MM.1S (cell line): Measurements from ENCODE around the gene PLCB1.
"Not testable (repeated sequence)": the region's sequence is repeated elsewhere in the genome, so short reads cannot be mapped to it uniquely, and the experiment has no call there.

ENCODE experiments used
- DNase-seq: peaks from one replicate; pipeline ENCODE4 v3.0.0-alpha.2; 2015
- H2AFZ ChIP-seq: fragments of 300-600 bp; sonication (generic); 2 replicates; pipeline ENCODE4 v1.6.0; 2016; ENCODE audit warnings: antibody characterized with exemption, low read length
- H3F3A ChIP-seq: fragments of 300-600 bp; sonication (generic); 2 replicates; pipeline ENCODE4 v1.6.1; 2016; ENCODE audit warnings: mild to moderate bottlenecking, antibody characterized with exemption, low read length, moderate library complexity, mixed read lengths; ENCODE audit not compliant: insufficient read depth
- H3K27ac ChIP-seq: fragments of 300-600 bp; sonication (generic); 2 replicates; pipeline ENCODE4 v1.5.1; 2016; ENCODE audit warnings: mild to moderate bottlenecking, low read length
- H3K27me3 ChIP-seq: fragments of 300-600 bp; sonication (generic); replicated peaks from 2 replicates; pipeline ENCODE4 v1.6.0; 2016; ENCODE audit warnings: low read length; ENCODE audit not compliant: insufficient read depth
- H3K36me3 ChIP-seq: fragments of 300-600 bp; sonication (generic); replicated peaks from 2 replicates; pipeline ENCODE4 v1.6.1; 2016; ENCODE audit warnings: mild to moderate bottlenecking, low read length, mixed read lengths; ENCODE audit not compliant: insufficient read depth
- H3K4me1 ChIP-seq: fragments of 300-600 bp; sonication (generic); 2 replicates; pipeline ENCODE4 v1.6.1; 2016; ENCODE audit warnings: low read length, mixed read lengths
- H3K4me2 ChIP-seq: fragments of 300-600 bp; sonication (generic); 2 replicates; pipeline ENCODE4 v1.6.0; 2016; ENCODE audit warnings: low read depth, low read length
- H3K4me3 ChIP-seq: fragments of 300-600 bp; sonication (generic); 2 replicates; pipeline ENCODE4 v1.5.1; 2016; ENCODE audit warnings: low read length, mixed read lengths
- H3K79me2 ChIP-seq: fragments of 300-600 bp; sonication (generic); 2 replicates; pipeline ENCODE4 v1.6.1; 2016; ENCODE audit warnings: mixed run types, low read length, mixed read lengths
- H3K9ac ChIP-seq: fragments of 300-600 bp; sonication (generic); 2 replicates; pipeline ENCODE4 v1.6.1; 2016; ENCODE audit warnings: low read length, mixed read lengths
- H3K9me2 ChIP-seq: fragments of 300-600 bp; sonication (generic); replicated peaks from 2 replicates; pipeline ENCODE4 v1.6.1; 2016; ENCODE audit warnings: mild to moderate bottlenecking, low read length, mixed read lengths; ENCODE audit not compliant: insufficient read depth
- H3K9me3 ChIP-seq: fragments of 300-600 bp; sonication (generic); replicated peaks from 2 replicates; pipeline ENCODE4 v1.6.1; 2016; ENCODE audit warnings: mild to moderate bottlenecking, low read length, mixed read lengths; ENCODE audit not compliant: insufficient read depth
- H4K20me1 ChIP-seq: fragments of 300-600 bp; sonication (generic); 2 replicates; pipeline ENCODE4 v1.6.1; 2016; ENCODE audit warnings: mild to moderate bottlenecking, low read length, moderate library complexity, mixed read lengths; ENCODE audit not compliant: insufficient read depth
- CTCF ChIP-seq: fragments of 300-600 bp; sonication (generic); IDR thresholded peaks from 2 replicates; pipeline ENCODE4 v1.5.1; 2016; ENCODE audit warnings: antibody characterized with exemption, low read length, mixed read lengths
- EZH2 ChIP-seq: fragments of 300-600 bp; sonication (generic); optimal IDR thresholded peaks from 2 replicates; pipeline ENCODE3; 2017; ENCODE audit warnings: low read depth, mild to moderate bottlenecking, antibody characterized with exemption, low read length, mixed read lengths
- EZH2phosphoT487 ChIP-seq: fragments of 300-600 bp; sonication (generic); IDR thresholded peaks from 2 replicates; pipeline ENCODE4 v1.6.1; 2018; ENCODE audit warnings: antibody characterized with exemption, low read length

PLCB1 gene

GRCh38 chr20:8373579-8373978 is 241.5 kb downstream of the PLCB1 start:
- Histone ChIP-seq H3K4me3 (no peak overlapping the region), H3K9me3 (no peaks in the 10 kb centered on the region), H3K36me3 (no peaks in the 10 kb centered on the region), H3K9me2 (no peaks in the 10 kb centered on the region), H3K27me3 (no peaks in the 10 kb centered on the region), H3K4me2 (no peak overlapping the region), H4K20me1 (no peaks in the 10 kb centered on the region), H3F3A (no peaks in the 10 kb centered on the region), H3K4me1 (no peaks in the 10 kb centered on the region), H3K27ac (no peak overlapping the region), H3K9ac (no peak overlapping the region), H2AFZ (no peak overlapping the region), H3K79me2 (no peaks in the 10 kb centered on the region)
- TF ChIP-seq EZH2phosphoT487 (no peak), EZH2 (no peak), CTCF (no peak)
- no peak for DNase-seq

- H3K79me2 ChIP-seq = no peaks in the 10 kb centered on the region
- no peaks in the 10 kb centered on the region for H3K9me3 ChIP-seq
- H3K27ac ChIP-seq = no peak overlapping the region
- H3K4me2 ChIP-seq = no peak overlapping the region
- H3K9ac ChIP-seq = no peak overlapping the region
- H3K27me3 ChIP-seq = no peaks in the 10 kb centered on the region
- H2AFZ ChIP-seq = no peak overlapping the region
- H3K9me2 ChIP-seq = no peaks in the 10 kb centered on the region
- H4K20me1 ChIP-seq = no peaks in the 10 kb centered on the region
- no peaks in the 10 kb centered on the region for H3F3A ChIP-seq
- no peak overlapping the region for H3K4me3 ChIP-seq
- no peak for DNase-seq
- no peak for TF ChIP-seq EZH2
- TF ChIP-seq CTCF = no peak
- no peak for TF ChIP-seq EZH2phosphoT487
- H3K4me1 ChIP-seq = no peaks in the 10 kb centered on the region
- H3K36me3 ChIP-seq = no peaks in the 10 kb centered on the region
Observed at GRCh38 chr20:8375898-8376297, 243.8 kb downstream of the PLCB1 start.

- Histone ChIP-seq H3K9me2 (no peaks in the 10 kb centered on the region), H4K20me1 (no peaks in the 10 kb centered on the region), H3K27ac (no peak overlapping the region), H3K27me3 (no peaks in the 10 kb centered on the region), H3K36me3 (no peaks in the 10 kb centered on the region), H2AFZ (no peak overlapping the region), H3K9me3 (no peaks in the 10 kb centered on the region), H3K4me1 (no peaks in the 10 kb centered on the region), H3K4me3 (no peak overlapping the region), H3K4me2 (no peak overlapping the region), H3K79me2 (no peaks in the 10 kb centered on the region), H3K9ac (no peak overlapping the region), H3F3A (no peaks in the 10 kb centered on the region)
- DNase-seq = no peak
- no peak for TF ChIP-seq EZH2
- TF ChIP-seq CTCF = no peak
- TF ChIP-seq EZH2phosphoT487 = no peak
Observed at GRCh38 chr20:8376940-8377339, 244.9 kb downstream of the PLCB1 start.

GRCh38 chr20:8379125-8379524 is 247.1 kb downstream of the PLCB1 start:
- DNase-seq, H3K4me1 ChIP-seq, H3K79me2 ChIP-seq, H3K4me2 ChIP-seq, H3K9ac ChIP-seq, H3K27me3 ChIP-seq, H3K9me3 ChIP-seq, H3K4me3 ChIP-seq, H3K36me3 ChIP-seq, H4K20me1 ChIP-seq, H3F3A ChIP-seq, H3K27ac ChIP-seq, H2AFZ ChIP-seq, H3K9me2 ChIP-seq: not testable (repeated sequence)
